HG02870 (cell line): ENCODE data around the gene ENGASE.
"Not testable (repeated sequence)": the region's sequence is repeated elsewhere in the genome, so short reads cannot be mapped to it uniquely, and the experiment has no call there.

Source experiments
- ATAC-seq: cut with Tn5 transposase; IDR thresholded peaks from one replicate; pipeline ENCODE4 v1.9.1; 2021; ENCODE audit warnings: mild to moderate bottlenecking, moderate library complexity; ENCODE audit not compliant: unreplicated experiment

ENGASE gene

GRCh38 chr17:79074649-79075445 lies at the start of gene ENGASE:
TSS of gene ENGASE (plus strand) at chr17:79074824. CDS start at chr17:79074945, 121 bp downstream.
- peak; percentile 85 for ATAC-seq

GRCh38 chr17:79024901-79025737 lies 49.5 kb upstream of the ENGASE start:
- ATAC-seq: no peak

GRCh38 chr17:79026376-79027273 lies 48.0 kb upstream of the ENGASE start:
- ATAC-seq: no peak

- ATAC-seq: no peak
These were observed 47.2 kb upstream of the ENGASE start for GRCh38 chr17:79027274-79027924.

GRCh38 chr17:79027925-79028491 lies 46.6 kb upstream of the ENGASE start:
- ATAC-seq: no peak

GRCh38 chr17:79028496-79029326 lies 45.9 kb upstream of the ENGASE start:
- no peak for ATAC-seq

GRCh38 chr17:79029327-79030009 lies 45.2 kb upstream of the ENGASE start:
- no peak for ATAC-seq

- ATAC-seq: not testable (repeated sequence)
These were observed 44.0 kb upstream of the ENGASE start for GRCh38 chr17:79030636-79031035.

GRCh38 chr17:79031996-79032875 lies 42.4 kb upstream of the ENGASE start:
- ATAC-seq: no peak

- ATAC-seq: no peak
These were observed 41.5 kb upstream of the ENGASE start for GRCh38 chr17:79033046-79033616.

- ATAC-seq: no peak
These were observed 40.7 kb upstream of the ENGASE start for GRCh38 chr17:79033741-79034501.

GRCh38 chr17:79034931-79035485 lies 39.6 kb upstream of the ENGASE start:
- no peak for ATAC-seq

GRCh38 chr17:79035686-79036085 lies 38.9 kb upstream of the ENGASE start:
- ATAC-seq: no peak

GRCh38 chr17:79036181-79036580 lies 38.4 kb upstream of the ENGASE start:
- no peak for ATAC-seq

GRCh38 chr17:79036596-79036995 lies 38.0 kb upstream of the ENGASE start:
- ATAC-seq: no peak

- no peak for ATAC-seq
These were observed 36.0 kb upstream of the ENGASE start for GRCh38 chr17:79038545-79039135.
